GM06990 (cell line): ENCODE results near the gene TCOF1.

Experiments
- DNase-seq: peaks from one replicate; pipeline ENCODE4 v3.0.0-alpha.2; 2011; ENCODE audit not compliant: insufficient read length; ENCODE audit errors: extremely low read depth
- H3K27me3 ChIP-seq: replicated peaks from 2 replicates; pipeline ENCODE4 v1.6.0; 2011; ENCODE audit warnings: low read length; ENCODE audit not compliant: control insufficient read depth, insufficient read depth
- H3K36me3 ChIP-seq: 2 replicates; pipeline ENCODE4 v1.5.1; 2011; ENCODE audit warnings: low read length; ENCODE audit not compliant: control insufficient read depth, insufficient read depth
- H3K4me3 ChIP-seq: replicated peaks from 2 replicates; pipeline ENCODE4 v1.5.1; 2011; ENCODE audit warnings: low read depth, mild to moderate bottlenecking, control low read depth, low read length
- CTCF ChIP-seq: IDR thresholded peaks from 2 replicates; pipeline ENCODE4 v1.5.1; 2011; ENCODE audit warnings: low read length, control low read depth, mild to moderate bottlenecking, inconsistent platforms; ENCODE audit not compliant: insufficient read depth, poor library complexity, severe bottlenecking

The TCOF1 gene

GRCh38 chr5:150440948-150441812 is 83.7 kb downstream of the TCOF1 start:
- H3K4me3 ChIP-seq = no peak overlapping the region
- no peaks in the 10 kb centered on the region for H3K27me3 ChIP-seq
- DNase-seq = no peak
- TF ChIP-seq CTCF = no peak
- H3K36me3 ChIP-seq = peaks cover 21% of the 10 kb centered on the region

DNA sequence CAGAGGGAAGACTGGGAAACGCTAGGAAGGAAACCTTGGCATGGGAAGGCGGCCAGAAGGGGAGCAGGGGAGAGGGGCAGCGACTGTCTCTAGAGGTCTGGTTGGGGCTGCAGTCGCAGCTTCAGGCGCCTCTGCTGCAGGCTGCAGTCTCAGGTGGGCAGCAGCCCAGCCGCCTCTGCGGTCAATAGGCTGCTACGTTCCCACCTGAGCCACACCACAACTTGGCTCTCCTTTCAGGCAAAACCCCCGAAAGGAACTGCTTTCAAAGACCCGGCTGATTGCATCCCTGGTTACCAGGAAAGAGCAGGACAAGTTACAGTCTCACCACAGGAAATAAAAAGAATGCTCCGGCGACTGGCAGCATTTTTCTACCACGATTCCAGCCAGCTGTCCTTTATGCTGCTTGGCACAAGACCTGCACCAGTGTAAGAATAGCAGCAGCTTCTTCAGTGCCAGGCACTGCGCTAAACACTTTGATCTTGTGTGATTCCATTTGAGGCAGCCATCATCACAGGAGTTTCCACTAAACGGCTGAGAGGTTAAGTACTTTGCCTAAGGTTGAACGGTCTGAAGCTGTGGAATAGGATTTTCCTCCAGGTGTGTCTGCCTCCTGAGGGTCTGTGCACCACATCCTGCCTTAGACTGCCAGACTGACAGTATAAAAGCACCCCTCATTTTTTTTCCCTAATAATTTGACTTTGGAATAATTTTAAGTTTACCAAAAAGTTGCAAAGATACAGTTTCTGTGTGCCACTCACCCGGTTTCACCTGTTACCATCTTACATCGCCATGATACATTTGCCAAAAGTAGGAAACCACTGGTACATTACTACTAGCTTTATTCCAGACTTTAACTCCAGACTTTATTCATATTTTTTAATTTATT is 84.6 kb downstream of the TCOF1 start:
- Histone ChIP-seq H3K36me3 (peaks cover 29% of the 10 kb centered on the region), H3K27me3 (no peaks in the 10 kb centered on the region), H3K4me3 (no peak overlapping the region)
- no peak for TF ChIP-seq CTCF
- DNase-seq = no peak

DNA sequence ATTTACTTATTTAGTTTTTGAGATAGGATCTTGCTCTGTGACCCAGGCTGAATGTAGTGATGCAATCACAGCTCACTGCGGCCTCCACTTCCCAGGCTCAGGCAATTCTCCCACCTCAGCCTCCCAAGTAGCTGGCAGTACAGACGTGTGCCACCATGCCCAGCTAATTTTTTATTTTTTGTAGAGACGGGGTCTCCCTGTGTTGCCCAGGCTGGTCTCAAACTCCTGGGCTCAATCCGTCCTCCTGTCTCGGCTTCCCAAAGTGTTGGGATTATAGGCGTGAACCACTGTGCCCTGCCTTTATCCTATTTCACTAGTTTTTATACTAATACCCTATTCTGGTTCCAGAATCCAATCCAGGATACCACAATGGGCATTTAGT is 85.2 kb downstream of the TCOF1 start:
- DNase-seq = no peak
- H3K36me3 ChIP-seq = peaks cover 33% of the 10 kb centered on the region
- H3K27me3 ChIP-seq = no peaks in the 10 kb centered on the region
- TF ChIP-seq CTCF = no peak
- no peak overlapping the region for H3K4me3 ChIP-seq

- Histone ChIP-seq H3K36me3 (peaks cover 36% of the 10 kb centered on the region), H3K27me3 (no peaks in the 10 kb centered on the region), H3K4me3 (no peak overlapping the region)
- DNase-seq = no peak
- no peak for TF ChIP-seq CTCF
These were observed 86.0 kb downstream of the TCOF1 start for GRCh38 chr5:150443242-150444075.

GRCh38 chr5:150444770-150445169 is 87.3 kb downstream of the TCOF1 start:
- no peak for TF ChIP-seq CTCF
- DNase-seq = no peak
- no peaks in the 10 kb centered on the region for H3K27me3 ChIP-seq
- H3K4me3 ChIP-seq = no peak overlapping the region
- H3K36me3 ChIP-seq = peaks cover 36% of the 10 kb centered on the region
